Measurements from ENCODE around the gene CCDC97.

CCDC97 gene

GRCh38 chr19:41310033-41310831 is at the start of gene CCDC97:
Gene CCDC97 (plus strand): TSS chr19:41310172. CDS start chr19:41310311, 139 bp downstream.
- Histone ChIP-seq H3K4me3 (ENCODE audit: low read length) (peak within 1 kb of the TSS; percentile 78), H3K4me1 (ENCODE audit: control insufficient read depth, low read depth, low read length) (peaks cover 5% of the 10 kb centered on the region), H3K27me3 (ENCODE audit: control insufficient read depth, insufficient read depth, low read length) (no peaks in the 10 kb centered on the region), H3K36me3 (ENCODE audit: control insufficient read depth, low read depth, low read length) (peaks cover 26% of the 10 kb centered on the region), H3K9ac (ENCODE audit: low read length) (peak within 1 kb of the TSS; percentile 75), H3K27ac (ENCODE audit: low read length) (peak within 1 kb of the TSS; percentile 93), H3K9me3 (ENCODE audit: control insufficient read depth, low read depth, low read length) (no peaks in the 10 kb centered on the region)

DNA sequence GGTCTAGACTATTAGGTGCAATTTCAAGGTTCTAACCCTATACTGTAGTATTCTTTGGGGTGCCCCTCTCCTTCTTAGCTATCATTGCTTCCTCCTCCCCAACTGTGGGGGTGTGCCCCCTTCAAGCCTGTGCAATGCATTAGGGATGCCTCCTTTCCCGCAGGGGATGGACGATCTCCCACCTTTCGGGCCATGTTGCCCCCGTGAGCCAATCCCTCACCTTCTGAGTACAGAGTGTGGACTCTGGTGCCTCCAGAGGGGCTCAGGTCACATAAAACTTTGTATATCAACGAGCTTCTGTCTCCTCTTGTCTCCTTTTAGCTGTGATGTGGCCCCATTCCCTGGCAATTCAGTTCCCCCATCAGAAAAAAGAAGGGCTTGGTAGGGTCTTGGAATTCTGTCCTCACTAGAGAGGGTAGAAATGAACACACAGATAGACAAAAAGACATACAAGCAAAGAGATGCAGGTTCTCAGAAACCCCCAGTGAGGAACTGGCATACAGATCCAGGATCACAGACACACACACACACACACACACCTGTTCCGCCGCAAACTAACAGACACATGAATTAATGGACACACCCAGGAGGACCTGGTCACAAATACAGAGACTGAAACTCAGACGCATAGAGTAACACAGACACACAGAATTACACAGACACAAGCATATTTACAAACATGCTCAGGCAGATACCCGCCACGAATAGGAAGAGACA is 48.3 kb upstream of the CCDC97 start:
- Histone ChIP-seq H3K27me3 (ENCODE audit: control insufficient read depth, insufficient read depth, low read length) (no peaks in the 10 kb centered on the region), H3K9ac (ENCODE audit: low read length) (no peak overlapping the region)

GRCh38 chr19:41263042-41263849 is 46.7 kb upstream of the CCDC97 start:
- Histone ChIP-seq H3K36me3 (ENCODE audit: control insufficient read depth, low read depth, low read length) (peaks cover 13% of the 10 kb centered on the region), H3K9me3 (ENCODE audit: control insufficient read depth, low read depth, low read length) (no peaks in the 10 kb centered on the region), H3K4me1 (ENCODE audit: control insufficient read depth, low read depth, low read length) (peaks cover 5% of the 10 kb centered on the region), H3K27ac (ENCODE audit: low read length) (peak overlapping the region; percentile 92), H3K4me3 (ENCODE audit: low read length) (peak overlapping the region; percentile 92), H3K9ac (ENCODE audit: low read length) (peak overlapping the region; percentile 91), H3K27me3 (ENCODE audit: control insufficient read depth, insufficient read depth, low read length) (no peaks in the 10 kb centered on the region)

More for the DNA sequence above, 48.3 kb upstream of the CCDC97 start:
- no peak overlapping the region for H3K27ac ChIP-seq (ENCODE audit: low read length)
- H3K4me3 ChIP-seq (ENCODE audit: low read length), result peak overlapping the region; percentile 92
- H3K4me1 ChIP-seq (ENCODE audit: control insufficient read depth, low read depth, low read length), result peaks cover 3% of the 10 kb centered on the region
- H3K36me3 ChIP-seq (ENCODE audit: control insufficient read depth, low read depth, low read length), result peaks cover 11% of the 10 kb centered on the region
- no peaks in the 10 kb centered on the region for H3K9me3 ChIP-seq (ENCODE audit: control insufficient read depth, low read depth, low read length)

GRCh38 chr19:41263850-41264580 is 46.0 kb upstream of the CCDC97 start, which contains the start of gene HNRNPUL1:
Gene HNRNPUL1 (plus strand): TSS chr19:41264372. CDS start chr19:41264504, 132 bp downstream.
- Histone ChIP-seq H3K27me3 (ENCODE audit: control insufficient read depth, insufficient read depth, low read length) (no peaks in the 10 kb centered on the region), H3K9me3 (ENCODE audit: control insufficient read depth, low read depth, low read length) (no peaks in the 10 kb centered on the region), H3K4me3 (ENCODE audit: low read length) (peak within 1 kb of the TSS; percentile 92), H3K27ac (ENCODE audit: low read length) (peak within 1 kb of the TSS; percentile 92), H3K4me1 (ENCODE audit: control insufficient read depth, low read depth, low read length) (peaks cover 5% of the 10 kb centered on the region), H3K36me3 (ENCODE audit: control insufficient read depth, low read depth, low read length) (peaks cover 20% of the 10 kb centered on the region), H3K9ac (ENCODE audit: low read length) (peak within 1 kb of the TSS; percentile 98)

- H3K36me3 ChIP-seq (ENCODE audit: control insufficient read depth, low read depth, low read length), result peaks cover 28% of the 10 kb centered on the region
- no peaks in the 10 kb centered on the region for H3K9me3 ChIP-seq (ENCODE audit: control insufficient read depth, low read depth, low read length)
- peaks cover 5% of the 10 kb centered on the region for H3K4me1 ChIP-seq (ENCODE audit: control insufficient read depth, low read depth, low read length)
- H3K27me3 ChIP-seq (ENCODE audit: control insufficient read depth, insufficient read depth, low read length), result no peaks in the 10 kb centered on the region
- peak overlapping the region; percentile 98 for H3K9ac ChIP-seq (ENCODE audit: low read length)
- peak overlapping the region; percentile 90 for H3K27ac ChIP-seq (ENCODE audit: low read length)
- peak overlapping the region; percentile 87 for H3K4me3 ChIP-seq (ENCODE audit: low read length)
Observed at GRCh38 chr19:41264581-41265394, 45.2 kb upstream of the CCDC97 start.

DNA sequence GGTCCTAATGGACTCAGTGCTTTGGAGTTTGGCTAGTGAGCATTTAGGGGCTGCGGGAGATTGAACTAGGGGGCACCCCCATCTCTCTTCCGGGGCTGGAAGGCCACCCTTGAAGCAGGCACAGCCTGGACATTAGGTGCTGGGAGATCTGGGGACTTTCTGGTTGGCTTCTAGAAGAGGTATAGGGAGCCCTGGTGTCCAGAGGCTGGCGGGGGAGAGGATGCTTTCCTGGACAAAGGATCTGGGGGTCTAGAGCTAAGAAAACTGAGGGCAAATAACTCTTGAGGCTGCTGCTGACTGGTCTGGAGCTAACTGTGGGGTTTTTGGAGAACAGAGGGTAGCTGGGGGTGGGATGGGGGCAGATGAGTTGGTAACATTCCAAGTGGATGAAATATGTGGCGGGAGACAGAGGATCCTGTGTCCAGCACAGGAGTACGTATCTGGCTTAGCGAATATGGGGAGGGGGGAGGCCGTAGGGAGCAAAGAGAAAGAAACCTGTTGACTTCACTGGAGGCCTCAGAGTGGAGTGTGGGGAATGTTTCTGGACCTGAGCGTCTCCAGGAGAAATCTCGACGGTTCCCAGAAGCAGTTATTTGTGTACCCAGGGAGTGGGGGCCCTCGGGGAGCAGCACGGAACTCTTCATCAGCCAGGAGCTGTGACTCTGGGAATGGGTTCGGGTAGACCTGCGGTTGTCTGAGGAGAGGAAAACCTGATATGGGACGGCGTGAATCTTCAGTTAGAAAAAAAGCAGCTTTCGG is 44.4 kb upstream of the CCDC97 start:
- Histone ChIP-seq H3K9me3 (ENCODE audit: control insufficient read depth, low read depth, low read length) (no peaks in the 10 kb centered on the region), H3K27ac (ENCODE audit: low read length) (peak overlapping the region; percentile 90), H3K36me3 (ENCODE audit: control insufficient read depth, low read depth, low read length) (peaks cover 33% of the 10 kb centered on the region), H3K27me3 (ENCODE audit: control insufficient read depth, insufficient read depth, low read length) (no peaks in the 10 kb centered on the region), H3K4me1 (ENCODE audit: control insufficient read depth, low read depth, low read length) (peaks cover 5% of the 10 kb centered on the region), H3K9ac (ENCODE audit: low read length) (peak overlapping the region; percentile 98), H3K4me3 (ENCODE audit: low read length) (peak overlapping the region; percentile 87)

DNA sequence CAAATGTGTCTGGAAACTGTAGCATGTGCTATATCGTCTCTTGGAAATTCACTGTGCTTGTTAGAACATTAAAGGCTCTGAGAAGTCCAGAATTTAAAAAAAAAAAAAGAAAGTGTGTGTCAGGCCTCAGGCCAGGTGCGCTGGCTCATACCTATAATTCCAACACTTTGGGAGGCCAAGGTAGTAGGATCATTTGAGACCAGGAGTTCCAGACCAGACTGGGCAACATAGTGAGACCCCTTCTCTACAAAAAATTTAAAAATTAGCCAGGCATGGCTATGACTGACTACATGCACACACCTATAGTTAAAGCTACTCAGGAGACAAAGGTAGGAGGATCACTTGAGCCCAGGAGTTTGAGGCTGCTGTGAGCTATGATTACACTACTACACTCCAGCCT is 40.9 kb upstream of the CCDC97 start:
- Histone ChIP-seq H3K4me1 (ENCODE audit: control insufficient read depth, low read depth, low read length) (peaks cover 5% of the 10 kb centered on the region), H3K9me3 (ENCODE audit: control insufficient read depth, low read depth, low read length) (no peaks in the 10 kb centered on the region), H3K27me3 (ENCODE audit: control insufficient read depth, insufficient read depth, low read length) (no peaks in the 10 kb centered on the region), H3K36me3 (ENCODE audit: control insufficient read depth, low read depth, low read length) (peaks cover 67% of the 10 kb centered on the region), H3K27ac (ENCODE audit: low read length) (no peak overlapping the region), H3K9ac (ENCODE audit: low read length) (no peak overlapping the region), H3K4me3 (ENCODE audit: low read length) (no peak overlapping the region)

- Histone ChIP-seq H3K9me3 (ENCODE audit: control insufficient read depth, low read depth, low read length) (no peaks in the 10 kb centered on the region), H3K27me3 (ENCODE audit: control insufficient read depth, insufficient read depth, low read length) (no peaks in the 10 kb centered on the region), H3K4me1 (ENCODE audit: control insufficient read depth, low read depth, low read length) (peaks cover 5% of the 10 kb centered on the region), H3K4me3 (ENCODE audit: low read length) (no peak overlapping the region), H3K9ac (ENCODE audit: low read length) (no peak overlapping the region), H3K27ac (ENCODE audit: low read length) (no peak overlapping the region), H3K36me3 (ENCODE audit: control insufficient read depth, low read depth, low read length) (peaks cover 73% of the 10 kb centered on the region)
Observed at GRCh38 chr19:41269571-41269970, 40.4 kb upstream of the CCDC97 start.

- Histone ChIP-seq H3K9ac (ENCODE audit: low read length) (no peak overlapping the region), H3K36me3 (ENCODE audit: control insufficient read depth, low read depth, low read length) (peaks cover 96% of the 10 kb centered on the region), H3K4me3 (ENCODE audit: low read length) (no peak overlapping the region), H3K27me3 (ENCODE audit: control insufficient read depth, insufficient read depth, low read length) (no peaks in the 10 kb centered on the region), H3K27ac (ENCODE audit: low read length) (no peak overlapping the region), H3K4me1 (ENCODE audit: control insufficient read depth, low read depth, low read length) (no peaks in the 10 kb centered on the region), H3K9me3 (ENCODE audit: control insufficient read depth, low read depth, low read length) (no peaks in the 10 kb centered on the region)
Observed at GRCh38 chr19:41273076-41273475, 36.9 kb upstream of the CCDC97 start.

DNA sequence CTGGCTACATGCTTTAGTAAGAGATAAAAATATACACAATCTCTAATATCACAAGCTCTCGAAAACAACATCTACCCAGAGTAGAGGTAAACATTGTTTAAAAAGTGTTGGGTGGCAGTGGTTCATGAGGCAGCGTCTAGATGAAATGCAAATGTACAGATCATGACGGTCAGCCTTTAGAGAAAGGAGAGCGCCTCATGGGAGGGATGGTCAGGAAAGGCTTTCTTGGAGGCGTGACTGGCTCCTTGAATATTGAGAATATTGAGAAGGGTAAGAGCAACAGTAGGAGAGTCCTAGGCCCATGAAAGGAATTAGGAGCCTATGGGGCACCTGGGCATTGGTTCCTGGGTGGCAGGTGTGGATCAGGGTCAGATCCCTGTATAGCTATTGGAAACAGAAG is 35.2 kb upstream of the CCDC97 start:
- Histone ChIP-seq H3K4me1 (ENCODE audit: control insufficient read depth, low read depth, low read length) (no peaks in the 10 kb centered on the region), H3K4me3 (ENCODE audit: low read length) (no peak overlapping the region), H3K9ac (ENCODE audit: low read length) (no peak overlapping the region), H3K27me3 (ENCODE audit: control insufficient read depth, insufficient read depth, low read length) (no peaks in the 10 kb centered on the region), H3K9me3 (ENCODE audit: control insufficient read depth, low read depth, low read length) (no peaks in the 10 kb centered on the region), H3K27ac (ENCODE audit: low read length) (no peak overlapping the region), H3K36me3 (ENCODE audit: control insufficient read depth, low read depth, low read length) (peaks cover 96% of the 10 kb centered on the region)

Measured in iPS-18a (cell line).